Stimulated activated CD8-positive, alpha-beta memory T cell treated with anti-CD3 and anti-CD28 coated beads, Interleukin-7, amount 100 ng/mL, for 4 hours (primary cell): ENCODE measurements around the gene TRIM62.
A peak's percentile ranks its signal among the peaks of the same experiment; 100 is the strongest.

Experiments used
- DNase-seq, 2 donors: peaks; one replicate each; pipeline ENCODE4 v3.0.0-alpha.2; 2020; ENCODE audit warnings: low read depth in 2 of 2

Gene TRIM62

GRCh38 chr1:33099290-33100118, 82.3 kb downstream of the TRIM62 start:
- DNase-seq: peak; percentile 31 to 45

- no peak for DNase-seq
These were observed 83.5 kb downstream of the TRIM62 start for GRCh38 chr1:33098371-33098770.

GRCh38 chr1:33097762-33098161, 84.1 kb downstream of the TRIM62 start:
- DNase-seq: no peak

GRCh38 chr1:33097137-33097611, 84.7 kb downstream of the TRIM62 start:
- DNase-seq: no peak

GRCh38 chr1:33096363-33097005, 85.4 kb downstream of the TRIM62 start:
- DNase-seq: no peak
